Thoracic aorta (tissue), 2 donors: ENCODE measurements around the gene INF2. TPM values are rescaled to one million over a fixed set of nuclear protein-coding genes. Genes with fewer than 3 reads are reported as not detected.
"Not testable (repeated sequence)": the region's sequence is repeated elsewhere in the genome, so short reads cannot be mapped to it uniquely, and the experiment has no call there.

ENCODE experiments used
- ATAC-seq: fragments of 150-250 bp; one replicate; pipeline ENCODE4 v1.8.0; 2017; ENCODE audit warnings: low read depth; ENCODE audit not compliant: insufficient number of reproducible peaks, low FRiP score
- DNase-seq: peaks from one replicate; pipeline ENCODE4 v3.0.0-alpha.2; 2020; ENCODE audit warnings: low spot score
- H3K27ac ChIP-seq, 2 donors: fragments of 200-600 bp; sonication (generic); 1 replicate in 1 of 2; 2 replicates in 1 of 2; pipeline ENCODE4 v1.5.1; 2016; ENCODE audit warnings: mild to moderate bottlenecking in 2 of 2, moderate library complexity in 2 of 2
- H3K27me3 ChIP-seq: fragments of 200-600 bp; sonication (generic); replicated peaks from 2 replicates; pipeline ENCODE4 v1.6.0; 2016; ENCODE audit warnings: mild to moderate bottlenecking; ENCODE audit not compliant: insufficient read depth
- H3K36me3 ChIP-seq: fragments of 200-600 bp; sonication (generic); one replicate; pipeline ENCODE4 v1.5.1; 2016
- H3K4me1 ChIP-seq, 2 donors: fragments of 200-600 bp; sonication (generic); 1 replicate in 1 of 2; 2 replicates in 1 of 2; pipeline versions ENCODE4 v1.5.1 to v1.6.0; 2016; ENCODE audit warnings: low read depth in 2 of 2, mild to moderate bottlenecking in 1 of 2; ENCODE audit not compliant: control insufficient read depth in 1 of 2
- H3K4me3 ChIP-seq: fragments of 200-600 bp; sonication (generic); 2 replicates; pipeline ENCODE4 v1.5.1; 2016; ENCODE audit warnings: mild to moderate bottlenecking
- H3K9me3 ChIP-seq: fragments of 200-600 bp; sonication (generic); 2 replicates; pipeline ENCODE4 v1.5.1; 2016
- total RNA-seq, 2 donors: library from RNA; depleted of rRNA; stranded (reverse); fragments of >200 nt; gene quantifications; one replicate each; pipeline versions ENCODE4 v1.1.0 to v1.2.3, GENCODE V29; 2016
- TF ChIP-seq, protein P1 (sequence below): fragments of 200-600 bp; sonication (generic); IDR thresholded peaks from one replicate; pipeline ENCODE4 v1.5.1; 2019; ENCODE audit warnings: antibody characterized with exemption

Gene INF2
- total RNA-seq, 2 donors from 2014 or later = 124 to 162 TPM

DNA sequence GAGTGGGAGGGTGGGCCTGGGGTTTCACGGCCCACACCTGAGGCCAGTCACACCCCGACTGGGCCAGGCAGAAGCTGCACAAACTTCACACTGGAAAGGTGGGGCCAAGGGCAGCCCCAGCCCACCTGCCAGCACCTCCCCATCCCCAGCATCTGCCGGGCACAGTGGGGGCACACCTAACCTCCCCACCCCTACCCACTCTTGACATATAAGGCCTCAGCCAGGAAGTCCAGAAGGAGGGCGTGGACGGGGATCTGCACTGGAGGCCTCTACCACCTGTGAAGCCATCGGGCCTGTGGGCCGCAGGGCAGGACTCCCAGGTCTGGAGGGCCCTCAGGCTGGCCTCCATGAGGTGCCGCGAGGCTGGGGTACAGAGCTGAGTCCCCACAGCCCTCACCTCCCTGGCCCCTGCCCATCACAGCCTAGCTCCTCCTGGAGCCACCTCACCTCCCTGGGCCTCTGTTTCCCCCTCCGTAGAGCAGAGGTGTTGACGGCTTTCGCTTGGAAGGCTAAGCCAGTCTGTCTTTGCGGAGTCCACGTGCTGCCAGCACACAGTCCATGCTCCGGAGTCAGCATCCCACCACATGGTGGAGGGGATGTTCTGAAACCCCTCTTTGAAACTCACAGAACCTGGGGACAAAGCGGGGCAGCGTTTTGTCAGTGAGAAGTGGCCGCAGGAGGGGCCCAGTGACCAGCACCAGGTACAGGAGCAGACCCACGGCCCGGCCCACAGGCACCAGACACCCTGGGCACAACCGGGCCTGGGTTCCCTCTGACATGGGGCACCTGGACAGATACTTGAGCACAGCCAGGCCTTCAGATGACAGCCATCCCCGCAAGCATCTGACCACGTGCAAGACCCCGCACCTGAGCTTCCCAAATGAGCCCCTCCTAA lies 38.2 kb upstream of the INF2 start:
- DNase-seq = no peak
- H3K36me3 ChIP-seq = no peaks in the 10 kb centered on the region
- TF ChIP-seq, protein P1, sequence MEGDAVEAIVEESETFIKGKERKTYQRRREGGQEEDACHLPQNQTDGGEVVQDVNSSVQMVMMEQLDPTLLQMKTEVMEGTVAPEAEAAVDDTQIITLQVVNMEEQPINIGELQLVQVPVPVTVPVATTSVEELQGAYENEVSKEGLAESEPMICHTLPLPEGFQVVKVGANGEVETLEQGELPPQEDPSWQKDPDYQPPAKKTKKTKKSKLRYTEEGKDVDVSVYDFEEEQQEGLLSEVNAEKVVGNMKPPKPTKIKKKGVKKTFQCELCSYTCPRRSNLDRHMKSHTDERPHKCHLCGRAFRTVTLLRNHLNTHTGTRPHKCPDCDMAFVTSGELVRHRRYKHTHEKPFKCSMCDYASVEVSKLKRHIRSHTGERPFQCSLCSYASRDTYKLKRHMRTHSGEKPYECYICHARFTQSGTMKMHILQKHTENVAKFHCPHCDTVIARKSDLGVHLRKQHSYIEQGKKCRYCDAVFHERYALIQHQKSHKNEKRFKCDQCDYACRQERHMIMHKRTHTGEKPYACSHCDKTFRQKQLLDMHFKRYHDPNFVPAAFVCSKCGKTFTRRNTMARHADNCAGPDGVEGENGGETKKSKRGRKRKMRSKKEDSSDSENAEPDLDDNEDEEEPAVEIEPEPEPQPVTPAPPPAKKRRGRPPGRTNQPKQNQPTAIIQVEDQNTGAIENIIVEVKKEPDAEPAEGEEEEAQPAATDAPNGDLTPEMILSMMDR = no peak
- H3K27me3 ChIP-seq = no peaks in the 10 kb centered on the region
- peaks cover 3 to 15% of the 10 kb centered on the region in 2 donors for H3K4me1 ChIP-seq
- H3K4me3 ChIP-seq = no peak overlapping the region
- ATAC-seq = no peak
- no peaks in the 10 kb centered on the region for H3K9me3 ChIP-seq
- no peak overlapping the region for H3K27ac ChIP-seq

DNA sequence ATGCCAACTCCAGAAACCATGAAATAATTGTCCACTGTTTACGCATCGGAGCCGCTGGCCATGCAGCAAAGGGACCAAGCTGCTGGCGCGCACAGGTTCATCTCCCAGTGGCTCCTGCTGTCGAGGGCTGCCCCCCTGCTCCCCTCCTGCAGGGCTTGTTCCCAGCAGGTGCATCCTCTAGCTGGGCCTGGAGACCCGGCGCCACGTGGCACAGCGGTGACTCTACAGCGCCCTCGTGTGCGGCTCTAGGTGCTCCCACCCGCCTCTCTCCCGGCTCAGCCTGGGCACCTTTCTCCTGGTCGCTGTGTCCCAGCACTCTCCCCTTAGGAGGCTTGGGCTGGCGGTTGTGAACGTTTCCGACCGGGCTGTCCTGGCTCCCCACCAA lies 37.5 kb upstream of the INF2 start:
- Histone ChIP-seq H3K27ac (no peak overlapping the region), H3K36me3 (no peaks in the 10 kb centered on the region), H3K27me3 (no peaks in the 10 kb centered on the region), H3K9me3 (no peaks in the 10 kb centered on the region), H3K4me3 (no peak overlapping the region), H3K4me1 (peaks cover 3 to 21% of the 10 kb centered on the region in 2 donors)
- TF ChIP-seq, protein P1 = no peak
- DNase-seq (no peak), ATAC-seq (no peak)

DNA sequence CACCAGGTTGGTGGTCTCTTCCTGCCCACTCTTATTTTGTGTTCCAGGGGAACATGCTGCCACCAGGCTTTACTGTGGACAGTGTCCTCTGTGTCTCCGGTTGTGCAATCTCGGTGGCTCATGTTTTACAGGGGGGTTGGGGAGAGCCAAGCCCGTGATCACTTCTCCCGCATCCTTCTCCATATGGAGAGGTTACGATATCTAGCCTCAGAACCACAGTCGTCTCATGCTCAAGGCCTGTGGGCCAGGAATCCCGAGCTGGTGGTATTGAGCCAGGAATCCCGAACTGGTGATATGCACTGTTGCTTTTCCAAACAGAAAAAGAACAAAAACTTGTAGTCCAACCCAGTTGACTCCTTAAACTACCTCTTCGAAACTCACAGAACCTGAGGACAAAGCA lies 37.0 kb upstream of the INF2 start:
- no peaks in the 10 kb centered on the region for H3K36me3 ChIP-seq
- DNase-seq (no peak), ATAC-seq (no peak)
- H3K9me3 ChIP-seq = no peaks in the 10 kb centered on the region
- H3K27me3 ChIP-seq = no peaks in the 10 kb centered on the region
- H3K4me3 ChIP-seq = no peak overlapping the region
- H3K27ac ChIP-seq = no peak overlapping the region
- H3K4me1 ChIP-seq = peaks cover 3 to 22% of the 10 kb centered on the region in 2 donors
- TF ChIP-seq, protein P1 = no peak

DNA sequence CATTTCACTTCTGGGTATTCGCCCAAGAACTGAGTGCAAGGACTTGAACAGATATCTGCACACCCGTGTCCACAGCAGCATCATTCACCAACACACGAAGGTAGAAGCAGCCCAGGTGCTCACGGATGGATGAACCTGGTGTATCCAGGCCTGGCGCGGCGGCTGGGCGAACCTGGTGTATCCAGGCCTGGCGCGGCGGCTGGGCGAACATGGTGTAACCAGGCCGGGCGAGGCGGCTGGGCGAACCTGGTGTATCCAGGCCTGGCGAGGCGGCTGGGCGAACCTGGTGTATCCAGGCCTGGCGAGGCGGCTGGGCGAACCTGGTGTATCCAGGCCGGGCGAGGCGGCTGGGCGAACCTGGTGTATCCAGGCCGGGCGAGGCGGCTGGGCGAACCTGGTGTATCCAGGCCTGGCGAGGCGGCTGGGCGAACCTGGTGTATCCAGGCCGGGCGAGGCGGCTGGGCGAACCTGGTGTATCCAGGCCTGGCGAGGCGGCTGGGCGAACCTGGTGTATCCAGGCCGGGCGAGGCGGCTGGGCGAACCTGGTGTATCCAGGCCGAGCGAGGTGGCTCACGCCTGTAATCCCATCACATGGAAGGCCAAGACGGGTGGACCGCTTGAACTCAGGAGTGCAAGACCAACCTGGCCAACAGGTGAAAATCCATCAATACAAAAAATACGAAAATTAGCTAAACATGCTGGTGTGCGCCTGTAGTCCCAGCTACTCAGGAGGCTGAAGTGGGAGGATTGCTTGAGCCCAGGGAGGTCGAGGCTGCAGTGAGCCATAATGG lies 36.1 kb upstream of the INF2 start:
- H3K4me1 ChIP-seq = peaks cover 3 to 22% of the 10 kb centered on the region in 2 donors
- H3K36me3 ChIP-seq, H3K4me3 ChIP-seq, ATAC-seq, DNase-seq, H3K27ac ChIP-seq, H3K27me3 ChIP-seq, H3K9me3 ChIP-seq: not testable (repeated sequence)

DNA sequence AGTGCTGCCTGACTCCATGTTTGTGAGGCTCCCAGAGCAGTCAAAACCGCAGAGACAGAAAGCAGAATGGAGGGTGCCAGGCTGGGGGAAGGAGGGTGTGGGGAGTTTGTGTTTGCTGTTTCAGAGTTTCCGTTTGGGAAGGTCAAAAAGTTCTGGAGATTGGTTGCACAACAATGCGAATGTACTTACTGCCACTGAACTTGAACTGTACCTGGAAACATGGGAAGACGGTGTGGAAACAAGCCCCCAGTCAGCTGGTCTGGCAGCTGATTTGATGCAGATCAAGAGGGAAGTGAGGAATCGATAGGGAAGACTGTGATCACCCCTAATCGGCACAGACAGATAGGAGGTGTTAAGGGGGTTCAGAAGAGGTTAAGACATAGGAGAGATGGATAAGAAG lies 35.3 kb upstream of the INF2 start:
- TF ChIP-seq, protein P1 = no peak
- Histone ChIP-seq H3K9me3 (no peaks in the 10 kb centered on the region), H3K4me3 (no peak overlapping the region), H3K27me3 (no peaks in the 10 kb centered on the region), H3K36me3 (no peaks in the 10 kb centered on the region), H3K4me1 (peaks cover 3 to 22% of the 10 kb centered on the region in 2 donors), H3K27ac (no peak overlapping the region)
- DNase-seq = no peak
- no peak for ATAC-seq
